Osteocyte (in vitro differentiated cells): ENCODE measurements around the gene CACNA2D2. TPM values are rescaled to one million over a fixed set of nuclear protein-coding genes. Genes with fewer than 3 reads are reported as not detected.

Source experiments
- DNase-seq: peaks from one replicate; pipeline ENCODE4 v3.0.0; 2021; ENCODE audit warnings: mixed read lengths; ENCODE audit not compliant: unreplicated experiment; ENCODE audit errors: extremely low spot score
- H3K27ac Mint-ChIP-seq: one replicate; pipeline ENCODE4 v1.8.0; 2021; ENCODE audit warnings: mild to moderate bottlenecking, mixed read lengths; ENCODE audit not compliant: unreplicated experiment
- H3K27me3 Mint-ChIP-seq: one replicate; pipeline ENCODE4 v1.8.0; 2021; ENCODE audit warnings: mixed read lengths; ENCODE audit not compliant: unreplicated experiment
- H3K36me3 Mint-ChIP-seq: one replicate; pipeline ENCODE4 v1.8.0; 2021; ENCODE audit warnings: mixed read lengths; ENCODE audit not compliant: unreplicated experiment
- H3K4me1 Mint-ChIP-seq: one replicate; pipeline ENCODE4 v1.8.0; 2021; ENCODE audit warnings: mixed read lengths; ENCODE audit not compliant: unreplicated experiment
- H3K4me3 Mint-ChIP-seq: one replicate; pipeline ENCODE4 v1.8.0; 2021; ENCODE audit warnings: mild to moderate bottlenecking, moderate library complexity, mixed read lengths; ENCODE audit not compliant: unreplicated experiment
- H3K9me3 Mint-ChIP-seq: one replicate; pipeline ENCODE4 v1.8.0; 2021; ENCODE audit warnings: mixed read lengths; ENCODE audit not compliant: unreplicated experiment
- CTCF ChIP-seq: fragments of 200-600 bp; sonication (generic); IDR thresholded peaks from 2 replicates; pipeline ENCODE4 v1.5.0; 2021; ENCODE audit warnings: antibody characterized with exemption, mild to moderate bottlenecking, moderate library complexity
- total RNA-seq: library from RNA; stranded (reverse); gene quantifications from 2 replicates; pipeline ENCODE4 v1.2.1, GENCODE V29; 2021

CACNA2D2 gene
- total RNA-seq, 1 donor from 2014 or later = 0.27 TPM

- no peaks in the 10 kb centered on the region for H3K36me3 Mint-ChIP-seq
- TF ChIP-seq CTCF = no peak
- no peak overlapping the region for H3K4me3 Mint-ChIP-seq
- H3K27me3 Mint-ChIP-seq = peaks cover 10% of the 10 kb centered on the region
- H3K9me3 Mint-ChIP-seq = no peaks in the 10 kb centered on the region
- no peak for DNase-seq
- no peaks in the 10 kb centered on the region for H3K4me1 Mint-ChIP-seq
- H3K27ac Mint-ChIP-seq = no peak overlapping the region
These were observed 94.9 kb downstream of the CACNA2D2 start for GRCh38 chr3:50408443-50408944.

GRCh38 chr3:50406487-50406886, 96.9 kb downstream of the CACNA2D2 start:
- Mint-ChIP-seq H3K4me3 (no peak overlapping the region), H3K4me1 (no peaks in the 10 kb centered on the region), H3K27me3 (peaks cover 7% of the 10 kb centered on the region), H3K27ac (no peak overlapping the region), H3K9me3 (no peaks in the 10 kb centered on the region), H3K36me3 (no peaks in the 10 kb centered on the region)
- no peak for DNase-seq
- no peak for TF ChIP-seq CTCF

- no peak for DNase-seq
- Mint-ChIP-seq H3K36me3 (no peaks in the 10 kb centered on the region), H3K27ac (no peak overlapping the region), H3K9me3 (no peaks in the 10 kb centered on the region), H3K4me1 (no peaks in the 10 kb centered on the region), H3K27me3 (peaks cover 5% of the 10 kb centered on the region), H3K4me3 (no peak overlapping the region)
- TF ChIP-seq CTCF = no peak
These were observed 98.2 kb downstream of the CACNA2D2 start for GRCh38 chr3:50405249-50405648.

GRCh38 chr3:50401978-50402595, 101.3 kb downstream of the CACNA2D2 start:
- no peak for TF ChIP-seq CTCF
- no peak overlapping the region for H3K4me3 Mint-ChIP-seq
- H3K27ac Mint-ChIP-seq = no peak overlapping the region
- no peaks in the 10 kb centered on the region for H3K9me3 Mint-ChIP-seq
- peaks cover 5% of the 10 kb centered on the region for H3K27me3 Mint-ChIP-seq
- DNase-seq = no peak
- no peaks in the 10 kb centered on the region for H3K36me3 Mint-ChIP-seq
- H3K4me1 Mint-ChIP-seq = no peaks in the 10 kb centered on the region

GRCh38 chr3:50396502-50396901, 106.9 kb downstream of the CACNA2D2 start:
- H3K4me1 Mint-ChIP-seq = no peaks in the 10 kb centered on the region
- TF ChIP-seq CTCF = no peak
- no peaks in the 10 kb centered on the region for H3K27me3 Mint-ChIP-seq
- no peak overlapping the region for H3K4me3 Mint-ChIP-seq
- no peak overlapping the region for H3K27ac Mint-ChIP-seq
- no peak for DNase-seq
- H3K9me3 Mint-ChIP-seq = no peaks in the 10 kb centered on the region
- no peaks in the 10 kb centered on the region for H3K36me3 Mint-ChIP-seq
